Measurements from ENCODE around the gene NCK2.

GRCh38 chr2:105797298-105797819 lies 52.6 kb downstream of the NCK2 start:
- no peak for TF ChIP-seq POLR2A (IDR thresholded peaks at IDR 0.05)
- TF ChIP-seq CTCF (IDR thresholded peaks at IDR 0.05), result no peak

Measured in prostate gland (tissue), 2 donors.